Stimulated activated CD4-positive, alpha-beta T cell treated with anti-CD3 and anti-CD28 coated beads, TNF-alpha, amount 100 ng/mL, for 4 hours (primary cell): ENCODE data around the gene ARHGEF40.

Experiments
- DNase-seq, 3 experiments: peaks; one replicate each; pipeline ENCODE4 v3.0.0-alpha.2; 2020; ENCODE audit warnings: low read depth in 3 of 3

The ARHGEF40 gene

DNA sequence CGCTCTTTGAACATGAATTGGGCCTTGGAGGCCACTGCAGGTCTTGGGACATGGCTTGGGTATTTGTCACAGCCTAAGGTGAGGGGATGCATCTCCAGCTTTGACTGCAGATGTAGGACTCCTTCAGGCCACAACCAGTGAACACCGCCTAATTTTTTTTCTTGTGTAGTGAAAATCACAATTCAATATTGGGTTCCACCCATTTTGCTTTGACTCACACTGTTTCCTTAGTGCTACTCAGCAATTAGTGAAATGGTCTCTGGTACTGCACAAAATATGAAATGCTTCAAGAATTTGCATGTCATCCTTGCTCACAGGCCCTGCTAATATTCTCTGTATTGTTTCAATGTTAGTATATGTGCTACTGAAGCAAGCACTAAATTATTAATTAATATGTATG is 43.3 kb downstream of the ARHGEF40 start:
- DNase-seq, result no peak

DNA sequence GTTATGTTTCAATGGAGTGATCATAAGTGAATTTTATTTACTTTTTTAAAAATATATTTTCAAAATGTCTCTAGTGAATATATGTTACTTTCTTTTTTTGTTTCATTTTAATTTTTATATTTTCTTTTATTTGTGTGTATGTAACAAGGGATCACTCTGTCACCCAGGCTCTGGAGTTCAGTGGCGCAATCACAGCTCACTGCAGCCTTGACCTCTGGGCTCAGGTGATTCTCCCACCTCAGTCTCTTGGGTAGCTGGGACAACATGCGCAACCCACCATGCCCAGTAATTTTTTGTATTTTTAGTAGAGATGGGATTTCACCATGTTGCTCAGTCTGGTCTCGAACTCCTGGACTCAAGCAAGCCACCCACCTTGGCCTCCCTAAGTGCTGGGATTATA is 48.8 kb downstream of the ARHGEF40 start:
- no peak for DNase-seq

DNA sequence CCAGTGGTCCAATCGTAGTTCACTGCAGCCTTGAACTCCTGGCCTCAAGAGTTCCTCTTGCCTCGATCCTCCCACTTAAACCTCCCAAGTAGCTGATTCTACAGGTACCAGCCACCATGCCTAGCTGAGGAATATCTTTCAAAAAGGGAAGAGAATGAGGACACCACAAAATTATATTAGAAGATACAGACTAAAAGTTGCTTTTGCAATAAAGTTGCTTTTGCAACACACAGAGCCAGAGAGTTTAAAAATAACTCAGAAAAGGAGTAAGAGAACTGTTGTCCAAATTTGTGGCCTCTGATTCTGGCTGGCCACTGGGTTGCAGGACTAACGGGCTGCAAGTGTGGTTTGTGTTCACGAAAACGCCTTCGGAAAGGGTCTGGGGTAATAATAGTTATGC is 50.6 kb downstream of the ARHGEF40 start:
- DNase-seq, result no peak

DNA sequence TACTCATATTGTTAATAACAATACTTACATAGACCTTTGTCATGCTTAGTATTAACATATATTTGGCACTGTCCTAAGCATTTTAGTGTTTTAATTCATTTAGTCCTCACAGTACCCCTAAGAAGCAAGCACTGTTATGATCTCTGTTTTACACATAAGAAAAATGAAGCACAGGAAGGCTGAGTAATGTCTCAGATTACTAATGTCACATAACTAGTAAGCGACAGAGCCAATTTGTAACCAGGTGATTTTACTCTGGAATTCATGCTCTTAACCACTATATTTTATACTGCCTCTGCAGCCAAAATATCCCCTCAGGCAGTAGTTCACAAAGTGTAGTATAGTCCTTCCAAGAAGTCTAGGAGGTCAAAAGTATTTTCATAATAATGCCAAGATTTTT is 51.0 kb downstream of the ARHGEF40 start:
- no peak for DNase-seq

DNA sequence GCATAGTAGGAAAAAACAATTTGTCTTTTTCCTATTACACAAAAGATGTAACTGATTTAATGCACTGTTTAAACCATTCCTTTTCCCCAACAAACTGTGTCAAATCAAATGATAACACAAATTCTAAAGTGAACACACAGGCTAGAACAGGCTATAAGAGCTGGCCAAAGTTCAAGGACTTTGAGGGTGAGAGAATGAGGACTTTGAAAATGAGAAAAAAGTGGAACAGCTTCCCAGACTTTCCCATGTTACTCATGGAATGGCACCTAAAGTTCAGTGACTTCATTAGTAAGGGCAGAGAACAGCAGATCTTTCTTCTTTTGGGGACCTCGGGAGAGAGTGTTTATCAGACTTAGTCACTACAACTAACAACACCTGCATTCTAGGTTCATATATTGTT is 53.3 kb downstream of the ARHGEF40 start:
- DNase-seq, result no peak

DNA sequence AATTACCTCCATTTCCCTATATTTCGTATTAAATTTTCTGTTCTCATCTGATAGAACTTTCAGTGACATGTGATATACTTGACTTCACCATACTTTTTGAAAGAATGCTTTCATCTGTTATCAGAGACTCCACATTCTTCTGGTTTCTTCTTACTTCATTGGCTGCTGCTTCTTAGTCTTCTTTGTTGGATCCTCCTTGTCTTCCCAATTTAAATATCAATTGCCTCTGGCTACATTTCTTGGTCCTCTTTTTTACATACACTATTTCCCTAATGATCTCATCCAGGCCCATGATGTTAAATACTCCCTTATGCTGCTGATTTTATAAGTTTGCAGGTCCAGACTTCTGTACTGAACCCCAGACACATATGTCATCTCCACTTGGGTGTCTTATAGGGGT is 63.8 kb downstream of the ARHGEF40 start:
- no peak for DNase-seq

DNA sequence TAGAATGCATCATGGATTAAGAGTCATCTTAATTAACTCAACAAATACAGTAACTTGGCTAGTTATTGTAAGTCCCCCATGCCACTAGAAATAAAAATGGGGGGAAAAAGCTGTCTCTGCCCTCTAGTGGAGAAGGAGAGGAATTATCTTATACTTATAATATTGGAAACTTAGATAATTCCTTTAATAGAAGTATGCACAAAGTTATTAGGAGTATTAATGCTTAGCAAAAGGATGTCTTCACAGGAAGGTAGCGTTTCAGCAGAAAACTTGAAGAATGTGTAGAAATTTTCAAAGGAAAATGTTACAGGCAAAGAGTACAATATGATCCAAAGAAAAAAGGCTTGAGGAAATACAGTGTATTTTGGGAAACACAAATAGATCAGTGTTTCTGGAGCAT is 65.9 kb downstream of the ARHGEF40 start:
- DNase-seq, result no peak
